NCI-H1092 treated with DMSO at 0.1 percent for 48 hours (cell line): Measurements from ENCODE around the gene C18orf32.
A peak's percentile ranks its signal among the peaks of the same experiment; 100 is the strongest.
"Not testable (repeated sequence)": the region's sequence is repeated elsewhere in the genome, so short reads cannot be mapped to it uniquely, and the experiment has no call there.

Experiments used
- DNase-seq: peaks from one replicate; lab custom pipeline; 2025; lab: John Stamatoyannopoulos, UW

C18orf32 gene

GRCh38 chr18:49500201-49500921 is 13.3 kb upstream of the C18orf32 start:
- DNase-seq = no peak

GRCh38 chr18:49499046-49499637 is 12.1 kb upstream of the C18orf32 start:
- DNase-seq = no peak

- no peak for DNase-seq
Measured at GRCh38 chr18:49495480-49495879, 8.4 kb upstream of the C18orf32 start.

GRCh38 chr18:49495076-49495475 is 8.0 kb upstream of the C18orf32 start:
- DNase-seq = no peak

- no peak for DNase-seq
Measured at GRCh38 chr18:49494660-49495059, 7.6 kb upstream of the C18orf32 start.

- no peak for DNase-seq
Measured at GRCh38 chr18:49492694-49493033, 5.6 kb upstream of the C18orf32 start.

GRCh38 chr18:49491857-49492693 is 5.0 kb upstream of the C18orf32 start, which contains the start of gene RPL17:
Gene RPL17, minus strand, starts transcription at chr18:49492465.
- DNase-seq = peak; percentile 100

GRCh38 chr18:49491534-49491856 is 4.5 kb upstream of the C18orf32 start:
- DNase-seq = no peak

- DNase-seq = no peak
Measured at GRCh38 chr18:49490246-49490762, 3.3 kb upstream of the C18orf32 start.

GRCh38 chr18:49487711-49488310 is 777 bp upstream of the C18orf32 start:
- DNase-seq = no peak

GRCh38 chr18:49486606-49486952 is 455 bp downstream of the C18orf32 start:
- no peak for DNase-seq

GRCh38 chr18:49486134-49486533 is 900 bp downstream of the C18orf32 start:
- DNase-seq = peak; percentile 51

- no peak for DNase-seq
Measured at GRCh38 chr18:49483198-49483597, 3.8 kb downstream of the C18orf32 start.

GRCh38 chr18:49481907-49482306 is 5.1 kb downstream of the C18orf32 start:
- no peak for DNase-seq

GRCh38 chr18:49481317-49481716 is 5.7 kb downstream of the C18orf32 start:
- DNase-seq = no peak

- DNase-seq = no peak
Measured at GRCh38 chr18:49479381-49480137, 7.5 kb downstream of the C18orf32 start.

GRCh38 chr18:49476664-49477411 is 10.2 kb downstream of the C18orf32 start:
- DNase-seq = no peak

GRCh38 chr18:49474935-49475334 is 12.1 kb downstream of the C18orf32 start:
- DNase-seq = not testable (repeated sequence)

GRCh38 chr18:49473721-49474120 is 13.3 kb downstream of the C18orf32 start:
- DNase-seq = no peak

GRCh38 chr18:49472459-49472858 is 14.6 kb downstream of the C18orf32 start:
- DNase-seq = no peak

- DNase-seq = no peak
Measured at GRCh38 chr18:49471532-49471931, 15.5 kb downstream of the C18orf32 start.
